ENCODE data around the gene SSR3. TPM values are rescaled to one million over a fixed set of nuclear protein-coding genes. Genes with fewer than 3 reads are reported as not detected.
A peak's percentile ranks its signal among the peaks of the same experiment; 100 is the strongest.

Gene SSR3
- total RNA-seq, 4 donors from 2014 or later: 134 to 223 (median 176) TPM

DNA sequence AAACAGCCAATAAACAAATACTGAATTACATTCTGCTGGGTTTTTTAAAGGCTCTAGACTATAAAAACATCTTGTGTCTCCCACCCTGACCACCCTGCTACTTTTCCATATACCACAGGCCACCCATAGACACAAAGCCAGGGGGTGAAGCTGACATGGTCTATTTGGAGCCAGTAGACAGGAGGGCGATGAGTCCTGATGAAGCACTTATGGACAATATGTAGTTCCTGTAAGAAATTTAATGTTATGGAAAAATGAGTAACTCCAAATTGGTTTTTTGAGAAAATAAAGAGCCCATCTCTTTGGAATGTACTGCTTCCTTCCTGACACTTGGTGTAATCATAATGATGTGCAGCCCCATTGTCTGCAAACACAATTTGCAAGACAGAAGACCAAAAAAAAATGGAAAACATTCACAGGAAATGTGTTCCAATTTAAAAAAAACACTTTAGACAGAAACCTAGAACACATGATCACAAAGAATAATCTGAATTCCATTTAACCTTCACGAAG, 11.8 kb downstream of the SSR3 start:
- WGBS, 2 donors: 70 to 82% methylated on average over 2 of the region's 2 CpGs
- Histone ChIP-seq H3K4me3 (replicated peaks in 1 of 3) (no peak overlapping the region), H3K9me3 (no peaks in the 10 kb centered on the region), H3K27ac (peak overlapping the region; percentile 76 to 85 (median 79)), H3K4me1 (peaks cover 24 to 48% of the 10 kb centered on the region in 2 donors), H3K36me3 (peaks cover 11 to 24% of the 10 kb centered on the region in 2 donors), H3K27me3 (no peaks in the 10 kb centered on the region)
- intact Hi-C loops (cut with DNase I): no loop called here
- DNase-seq: no peak
- no peak for TF ChIP-seq POLR2A (IDR thresholded peaks at IDR 0.05)
- TF ChIP-seq, protein P1, sequence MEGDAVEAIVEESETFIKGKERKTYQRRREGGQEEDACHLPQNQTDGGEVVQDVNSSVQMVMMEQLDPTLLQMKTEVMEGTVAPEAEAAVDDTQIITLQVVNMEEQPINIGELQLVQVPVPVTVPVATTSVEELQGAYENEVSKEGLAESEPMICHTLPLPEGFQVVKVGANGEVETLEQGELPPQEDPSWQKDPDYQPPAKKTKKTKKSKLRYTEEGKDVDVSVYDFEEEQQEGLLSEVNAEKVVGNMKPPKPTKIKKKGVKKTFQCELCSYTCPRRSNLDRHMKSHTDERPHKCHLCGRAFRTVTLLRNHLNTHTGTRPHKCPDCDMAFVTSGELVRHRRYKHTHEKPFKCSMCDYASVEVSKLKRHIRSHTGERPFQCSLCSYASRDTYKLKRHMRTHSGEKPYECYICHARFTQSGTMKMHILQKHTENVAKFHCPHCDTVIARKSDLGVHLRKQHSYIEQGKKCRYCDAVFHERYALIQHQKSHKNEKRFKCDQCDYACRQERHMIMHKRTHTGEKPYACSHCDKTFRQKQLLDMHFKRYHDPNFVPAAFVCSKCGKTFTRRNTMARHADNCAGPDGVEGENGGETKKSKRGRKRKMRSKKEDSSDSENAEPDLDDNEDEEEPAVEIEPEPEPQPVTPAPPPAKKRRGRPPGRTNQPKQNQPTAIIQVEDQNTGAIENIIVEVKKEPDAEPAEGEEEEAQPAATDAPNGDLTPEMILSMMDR (IDR thresholded peaks at IDR 0.05): no peak

DNA sequence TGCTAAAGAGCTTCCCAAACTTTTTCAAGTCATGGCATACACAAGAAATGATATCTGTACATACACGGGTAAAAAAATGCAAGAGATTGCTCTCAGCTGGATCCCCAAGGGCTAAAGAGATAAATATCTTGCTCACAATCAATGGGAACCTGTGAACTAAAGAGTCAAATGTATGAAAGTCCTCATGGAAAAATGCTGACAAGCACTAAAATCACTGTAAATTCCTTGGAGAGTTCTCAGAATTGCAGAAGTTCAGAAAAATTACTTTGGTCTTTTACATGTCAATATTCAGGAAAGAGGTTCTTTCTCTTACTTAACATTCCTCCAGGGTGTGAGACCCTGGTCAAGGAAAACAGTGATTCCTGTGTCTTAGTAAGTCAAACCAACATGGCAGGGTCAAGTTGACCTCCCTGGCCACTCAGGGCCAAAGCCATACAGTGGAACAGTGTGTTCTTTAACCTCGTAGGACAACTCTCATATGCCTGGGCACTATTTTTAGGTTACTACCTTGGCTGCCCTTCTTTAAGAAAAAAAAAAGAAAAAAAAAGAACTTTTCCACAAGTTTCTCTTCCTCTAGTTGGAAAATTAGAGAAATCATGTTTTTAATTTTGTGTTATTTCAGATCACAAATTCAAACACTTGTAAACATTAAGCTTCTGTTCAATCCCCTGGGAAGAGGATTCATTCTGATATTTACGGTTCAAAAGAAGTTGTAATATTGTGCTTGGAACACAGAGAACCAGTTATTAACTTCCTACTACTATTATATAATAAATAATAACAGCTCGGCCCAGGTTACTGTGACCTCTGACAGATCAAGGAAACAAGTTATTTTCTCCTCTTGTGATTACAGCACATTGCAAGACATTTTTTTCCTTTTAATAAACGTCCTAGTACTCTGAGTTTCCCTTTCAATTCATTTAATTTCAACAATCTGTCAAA, 12.5 kb downstream of the SSR3 start:
- H3K27me3 ChIP-seq: no peaks in the 10 kb centered on the region
- no peak overlapping the region for H3K4me3 ChIP-seq (replicated peaks in 1 of 3)
- no peak for TF ChIP-seq POLR2A (IDR thresholded peaks at IDR 0.05)
- TF ChIP-seq, protein P1 (IDR thresholded peaks at IDR 0.05): no peak
- DNase-seq: peak; percentile 57 to 70
- peaks cover 24 to 42% of the 10 kb centered on the region in 2 donors for H3K4me1 ChIP-seq
- intact Hi-C loops (cut with DNase I): no loop called here
- H3K27ac ChIP-seq: peak overlapping the region; percentile 76 to 85 (median 79)
- H3K36me3 ChIP-seq: peaks cover 9 to 24% of the 10 kb centered on the region in 2 donors
- no peaks in the 10 kb centered on the region for H3K9me3 ChIP-seq
- WGBS, 2 donors: 48 to 52% methylated on average over 5 of the region's 5 CpGs

DNA sequence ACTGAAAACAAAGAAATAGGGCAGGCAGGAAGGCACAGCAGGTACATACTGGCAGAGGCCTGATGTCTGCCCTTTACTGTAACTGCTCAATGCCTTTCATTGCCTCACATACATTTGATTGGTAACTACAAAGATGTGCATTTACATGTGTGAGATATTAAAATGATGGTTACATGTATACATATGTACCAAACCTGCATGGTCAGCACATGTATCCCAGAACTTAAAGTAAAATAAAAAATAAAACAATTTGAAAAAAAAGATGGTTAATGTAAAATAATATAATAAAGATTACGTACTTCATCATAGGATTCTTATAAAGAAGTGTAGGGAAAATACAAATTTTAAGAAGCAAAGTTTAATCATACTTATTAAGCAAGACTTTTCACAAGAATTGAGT, 15.1 kb downstream of the SSR3 start:
- H3K4me3 ChIP-seq (replicated peaks in 1 of 3): no peak overlapping the region
- H3K27ac ChIP-seq: peak overlapping the region in 1 of 3 donors; percentile 17
- no peaks in the 10 kb centered on the region for H3K9me3 ChIP-seq
- H3K36me3 ChIP-seq: peaks cover 3 to 16% of the 10 kb centered on the region in 2 donors
- H3K4me1 ChIP-seq: peaks cover 33 to 43% of the 10 kb centered on the region in 2 donors
- no peak for DNase-seq
- intact Hi-C loops (cut with DNase I): loop anchor here (10.0 kb wide), 1 partner anchor 595 kb away; no protein-coding TSS in a partner anchor
- H3K27me3 ChIP-seq: no peaks in the 10 kb centered on the region
- TF ChIP-seq, protein P1 (IDR thresholded peaks at IDR 0.05): no peak
- no peak for TF ChIP-seq POLR2A (IDR thresholded peaks at IDR 0.05)
- 98 to 100% methylated on average over 1 of the region's 1 CpG for WGBS, 2 donors

DNA sequence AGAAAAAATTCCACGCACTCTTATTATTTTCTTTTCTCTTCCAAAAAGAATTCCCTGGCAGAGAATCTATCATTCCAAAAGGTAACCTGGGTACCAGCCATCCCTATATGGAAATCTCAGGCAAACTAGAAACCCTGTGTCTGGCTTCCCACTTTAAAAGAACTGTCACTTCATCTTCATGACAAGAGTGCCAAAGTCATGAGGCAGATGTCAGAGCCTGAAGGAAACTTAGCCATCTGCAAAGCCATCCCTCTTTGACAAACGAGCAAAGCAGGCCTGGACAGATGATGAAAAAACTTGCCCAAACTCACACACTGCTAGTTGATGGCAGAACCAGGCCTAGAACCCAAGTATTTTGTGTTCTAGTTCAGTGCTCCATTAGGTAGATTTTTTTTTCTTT, 15.9 kb downstream of the SSR3 start:
- peak overlapping the region in 1 of 3 donors; percentile 17 for H3K27ac ChIP-seq
- intact Hi-C loops (cut with DNase I): loop anchor here (10.0 kb wide), 1 partner anchor 596 kb away; no protein-coding TSS in a partner anchor
- no peaks in the 10 kb centered on the region for H3K9me3 ChIP-seq
- H3K4me3 ChIP-seq (replicated peaks in 1 of 3): no peak overlapping the region
- 90 to 93% methylated on average over 2 of the region's 2 CpGs for WGBS, 2 donors
- no peak for DNase-seq
- no peaks in the 10 kb centered on the region for H3K27me3 ChIP-seq
- peaks cover 29 to 44% of the 10 kb centered on the region in 2 donors for H3K4me1 ChIP-seq
- TF ChIP-seq, protein P1 (IDR thresholded peaks at IDR 0.05): no peak
- no peak for TF ChIP-seq POLR2A (IDR thresholded peaks at IDR 0.05)
- peaks cover 3 to 16% of the 10 kb centered on the region in 2 donors for H3K36me3 ChIP-seq

Data from thyroid gland (tissue), 4 donors.